Activated B cell treated with CpG ODN at 0.5 μM for 24 hours (primary cell): Measurements from ENCODE around the gene LIF. TPM values are rescaled to one million over a fixed set of nuclear protein-coding genes. Genes with fewer than 3 reads are reported as not detected.

Experiments
- ATAC-seq: fragments of 200-7000 bp; cut with Tn5 transposase; one replicate; pipeline ENCODE4 v1.10.0; 2021; ENCODE audit warnings: low read depth, mild to moderate bottlenecking, moderate library complexity
- CTCF ChIA-PET: fragments of 350-600 bp; sonication (Branson Sonifier 250); formaldehyde crosslinking; loops from one replicate; lab custom pipeline; 2021; ENCODE audit warnings: antibody characterized with exemption; lab: Charles Lee
- POLR2A ChIA-PET: fragments of 350-600 bp; sonication (Branson Sonifier 250); formaldehyde crosslinking; loops from one replicate; lab custom pipeline; 2021; ENCODE audit warnings: antibody characterized with exemption; lab: Charles Lee
- DNase-seq: peaks from one replicate; pipeline ENCODE4 v3.0.0; 2022
- H3K27ac Mint-ChIP-seq: one replicate; pipeline ENCODE4 v1.8.0; 2020; ENCODE audit warnings: mixed read lengths
- H3K27me3 Mint-ChIP-seq: one replicate; pipeline ENCODE4 v1.8.0; 2021; ENCODE audit warnings: mixed read lengths
- H3K36me3 Mint-ChIP-seq: one replicate; pipeline ENCODE4 v1.8.0; 2021; ENCODE audit warnings: low read depth, mixed read lengths
- H3K4me1 Mint-ChIP-seq: one replicate; pipeline ENCODE4 v1.8.0; 2021; ENCODE audit warnings: mixed read lengths
- H3K4me3 Mint-ChIP-seq: one replicate; pipeline ENCODE4 v1.8.0; 2020; ENCODE audit warnings: mild to moderate bottlenecking, mixed read lengths
- H3K9me3 Mint-ChIP-seq: one replicate; pipeline ENCODE4 v1.8.0; 2020; ENCODE audit warnings: mixed read lengths
- intact Hi-C: fragments of 100-400 bp; cut with micrococcal nuclease; formaldehyde crosslinking; loops from one replicate; pipeline ENCODE4 v1.15.1; 2024
- total RNA-seq: library from RNA; stranded (reverse); gene quantifications from 2 replicates; pipeline ENCODE4 v1.2.3, GENCODE V29; 2022
- TF ChIP-seq, protein P1 (sequence below): fragments of 200-600 bp; IDR thresholded peaks from one replicate; pipeline ENCODE4 v1.8.0; 2022; ENCODE audit warnings: antibody characterized with exemption, mild to moderate bottlenecking

The LIF gene
- total RNA-seq, 1 donor from 2014 or later, result 0.44 TPM

GRCh38 chr22:30251711-30252110, 5.2 kb upstream of the LIF start:
- H3K9me3 Mint-ChIP-seq, result no peaks in the 10 kb centered on the region
- ChIA-PET POLR2A (no interaction called here), CTCF (no interaction called here)
- TF ChIP-seq, protein P1, sequence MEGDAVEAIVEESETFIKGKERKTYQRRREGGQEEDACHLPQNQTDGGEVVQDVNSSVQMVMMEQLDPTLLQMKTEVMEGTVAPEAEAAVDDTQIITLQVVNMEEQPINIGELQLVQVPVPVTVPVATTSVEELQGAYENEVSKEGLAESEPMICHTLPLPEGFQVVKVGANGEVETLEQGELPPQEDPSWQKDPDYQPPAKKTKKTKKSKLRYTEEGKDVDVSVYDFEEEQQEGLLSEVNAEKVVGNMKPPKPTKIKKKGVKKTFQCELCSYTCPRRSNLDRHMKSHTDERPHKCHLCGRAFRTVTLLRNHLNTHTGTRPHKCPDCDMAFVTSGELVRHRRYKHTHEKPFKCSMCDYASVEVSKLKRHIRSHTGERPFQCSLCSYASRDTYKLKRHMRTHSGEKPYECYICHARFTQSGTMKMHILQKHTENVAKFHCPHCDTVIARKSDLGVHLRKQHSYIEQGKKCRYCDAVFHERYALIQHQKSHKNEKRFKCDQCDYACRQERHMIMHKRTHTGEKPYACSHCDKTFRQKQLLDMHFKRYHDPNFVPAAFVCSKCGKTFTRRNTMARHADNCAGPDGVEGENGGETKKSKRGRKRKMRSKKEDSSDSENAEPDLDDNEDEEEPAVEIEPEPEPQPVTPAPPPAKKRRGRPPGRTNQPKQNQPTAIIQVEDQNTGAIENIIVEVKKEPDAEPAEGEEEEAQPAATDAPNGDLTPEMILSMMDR, result no peak
- intact Hi-C loops, result no loop called here
- no peak for DNase-seq
- peaks cover 21% of the 10 kb centered on the region for H3K27me3 Mint-ChIP-seq
- no peak overlapping the region for H3K4me3 Mint-ChIP-seq
- H3K27ac Mint-ChIP-seq, result no peak overlapping the region
- H3K36me3 Mint-ChIP-seq, result no peaks in the 10 kb centered on the region
- ATAC-seq, result no peak
- H3K4me1 Mint-ChIP-seq, result peaks cover 8% of the 10 kb centered on the region

GRCh38 chr22:30250661-30251267, 4.2 kb upstream of the LIF start:
- no peak overlapping the region for H3K4me3 Mint-ChIP-seq
- DNase-seq, result no peak
- H3K9me3 Mint-ChIP-seq, result no peaks in the 10 kb centered on the region
- peaks cover 12% of the 10 kb centered on the region for H3K4me1 Mint-ChIP-seq
- intact Hi-C loops, result no loop called here
- ChIA-PET POLR2A (interaction anchor here (0.6 kb wide), 1 partner anchor 163 kb away, joined by 4 read pairs; no protein-coding TSS in a partner anchor), CTCF (interaction anchor here (1.0 kb wide), 1 partner anchor 37 kb away, joined by 3 read pairs; no protein-coding TSS in a partner anchor)
- TF ChIP-seq, protein P1, result no peak
- no peaks in the 10 kb centered on the region for H3K36me3 Mint-ChIP-seq
- peaks cover 25% of the 10 kb centered on the region for H3K27me3 Mint-ChIP-seq
- H3K27ac Mint-ChIP-seq, result no peak overlapping the region
- ATAC-seq, result no peak

DNA sequence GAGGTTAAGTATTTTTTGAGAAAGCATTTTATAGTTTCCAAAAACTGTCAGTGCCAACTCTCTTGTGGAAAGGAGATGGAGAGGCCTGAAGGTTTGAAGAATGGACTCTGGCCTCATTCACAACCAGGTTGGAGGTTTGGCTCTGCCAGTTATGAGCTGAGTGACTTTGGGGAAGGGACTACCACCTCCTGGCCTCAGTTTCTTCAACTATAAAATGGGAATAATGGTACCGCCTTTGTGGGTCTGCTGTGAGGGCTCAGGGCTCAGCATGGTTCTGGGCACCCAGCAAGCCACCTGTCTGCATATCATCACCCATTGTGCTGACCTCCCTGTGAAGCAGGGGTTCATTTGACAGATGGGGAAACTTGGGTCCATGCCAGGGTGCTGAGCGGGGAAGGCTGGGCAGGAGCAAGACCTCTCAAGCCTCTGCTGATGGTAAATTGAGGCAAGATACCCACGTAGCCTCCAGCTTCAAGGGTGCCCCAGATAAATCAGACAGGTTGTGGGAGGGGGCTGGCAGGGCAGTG, 3.5 kb upstream of the LIF start:
- ChIA-PET POLR2A (interaction anchor here (0.6 kb wide), 1 partner anchor 164 kb away, joined by 4 read pairs; no protein-coding TSS in a partner anchor), CTCF (interaction anchor here (1.0 kb wide), 1 partner anchor 38 kb away, joined by 3 read pairs; no protein-coding TSS in a partner anchor)
- H3K4me1 Mint-ChIP-seq, result peaks cover 14% of the 10 kb centered on the region
- DNase-seq (no peak), ATAC-seq (no peak)
- H3K27me3 Mint-ChIP-seq, result peaks cover 30% of the 10 kb centered on the region
- TF ChIP-seq, protein P1, result no peak
- no peak overlapping the region for H3K4me3 Mint-ChIP-seq
- no peaks in the 10 kb centered on the region for H3K9me3 Mint-ChIP-seq
- H3K36me3 Mint-ChIP-seq, result no peaks in the 10 kb centered on the region
- H3K27ac Mint-ChIP-seq, result no peak overlapping the region
- intact Hi-C loops, result no loop called here

DNA sequence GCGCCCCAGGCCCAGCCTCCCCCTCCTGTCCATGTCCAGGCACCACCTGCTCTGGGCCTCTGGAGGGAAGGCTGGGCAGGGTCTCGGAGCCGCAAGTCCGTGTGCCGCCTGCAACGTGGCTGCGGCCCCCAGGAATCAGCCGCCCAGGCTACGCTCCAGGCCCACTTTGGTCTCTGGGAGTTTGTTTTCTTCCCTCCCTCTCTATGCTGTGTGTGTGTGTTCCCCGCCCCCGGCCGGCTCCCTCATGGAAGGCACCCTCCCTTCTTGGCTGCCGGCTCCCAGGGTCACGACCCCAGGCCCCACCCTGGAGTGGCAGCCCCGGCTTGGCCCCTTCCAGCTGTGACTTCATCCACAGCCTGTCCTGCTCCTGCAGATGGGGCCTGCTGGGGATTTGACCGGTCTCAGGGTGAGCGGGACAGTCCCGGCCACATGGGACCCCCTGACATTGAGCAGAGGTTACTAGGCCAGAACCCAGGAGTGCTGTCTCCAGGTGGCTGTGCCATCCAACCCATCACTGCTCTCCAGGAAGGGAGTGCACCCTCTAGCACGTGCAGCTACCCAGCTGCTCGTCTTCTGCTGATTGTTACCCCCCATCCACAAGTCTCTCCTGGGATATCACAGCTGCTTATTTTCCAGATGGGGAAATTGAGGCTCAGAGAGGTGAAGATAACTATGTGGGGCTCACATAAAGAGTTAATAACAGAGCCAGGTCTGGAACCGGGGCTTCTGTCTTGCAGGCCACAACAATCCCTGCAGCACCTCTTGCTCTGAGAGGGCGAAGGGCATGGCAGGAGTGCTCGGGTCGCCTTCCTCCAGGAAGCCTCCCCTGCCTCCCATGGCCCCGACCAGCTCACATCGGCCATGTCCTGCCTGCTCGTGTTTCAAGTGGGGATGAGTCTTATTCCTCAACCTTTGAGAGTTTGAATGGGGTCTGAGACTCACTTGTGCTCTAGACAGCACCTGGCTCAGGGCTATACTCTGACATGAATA, 2.8 kb upstream of the LIF start:
- Mint-ChIP-seq H3K27me3 (peaks cover 38% of the 10 kb centered on the region), H3K4me1 (peaks cover 14% of the 10 kb centered on the region), H3K9me3 (no peaks in the 10 kb centered on the region), H3K36me3 (no peaks in the 10 kb centered on the region), H3K27ac (no peak overlapping the region), H3K4me3 (no peak overlapping the region)
- ATAC-seq (no peak), DNase-seq (no peak)
- intact Hi-C loops, result no loop called here
- ChIA-PET POLR2A (no interaction called here), CTCF (no interaction called here)
- TF ChIP-seq, protein P1, result no peak
